ENCODE measurements around the gene DCC.

- no peak for TF ChIP-seq GATA2 (IDR thresholded peaks at IDR 0.05; ENCODE audit: low read depth, low read length)
- no peak for TF ChIP-seq GATA3 (IDR thresholded peaks at IDR 0.05; ENCODE audit: low read depth, low read length)
These were observed 8.2 kb downstream of the DCC start for GRCh38 chr18:52348209-52348608.
